Measurements from ENCODE around the gene IKZF5.

IKZF5 gene

DNA sequence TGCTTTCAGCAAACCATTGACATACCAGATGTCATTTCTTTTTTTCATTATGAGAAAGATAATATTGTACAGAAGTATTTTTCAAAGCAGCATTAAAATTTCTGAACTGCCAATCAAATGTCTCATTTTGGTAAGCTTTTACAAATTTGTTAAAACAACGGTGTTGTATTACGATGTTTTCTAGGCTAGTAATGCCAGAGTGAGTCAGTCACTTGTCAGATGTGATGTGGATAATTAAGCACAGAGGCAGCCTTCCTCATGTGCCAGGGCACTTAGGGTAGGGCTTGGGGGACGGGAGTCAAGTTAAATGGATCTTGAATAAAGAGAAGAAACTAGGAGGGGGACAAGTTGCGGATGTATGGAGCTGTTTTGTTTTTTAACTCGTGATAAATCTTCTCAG, 18.3 kb downstream of the IKZF5 start (continued):
- TF ChIP-seq, protein P1, sequence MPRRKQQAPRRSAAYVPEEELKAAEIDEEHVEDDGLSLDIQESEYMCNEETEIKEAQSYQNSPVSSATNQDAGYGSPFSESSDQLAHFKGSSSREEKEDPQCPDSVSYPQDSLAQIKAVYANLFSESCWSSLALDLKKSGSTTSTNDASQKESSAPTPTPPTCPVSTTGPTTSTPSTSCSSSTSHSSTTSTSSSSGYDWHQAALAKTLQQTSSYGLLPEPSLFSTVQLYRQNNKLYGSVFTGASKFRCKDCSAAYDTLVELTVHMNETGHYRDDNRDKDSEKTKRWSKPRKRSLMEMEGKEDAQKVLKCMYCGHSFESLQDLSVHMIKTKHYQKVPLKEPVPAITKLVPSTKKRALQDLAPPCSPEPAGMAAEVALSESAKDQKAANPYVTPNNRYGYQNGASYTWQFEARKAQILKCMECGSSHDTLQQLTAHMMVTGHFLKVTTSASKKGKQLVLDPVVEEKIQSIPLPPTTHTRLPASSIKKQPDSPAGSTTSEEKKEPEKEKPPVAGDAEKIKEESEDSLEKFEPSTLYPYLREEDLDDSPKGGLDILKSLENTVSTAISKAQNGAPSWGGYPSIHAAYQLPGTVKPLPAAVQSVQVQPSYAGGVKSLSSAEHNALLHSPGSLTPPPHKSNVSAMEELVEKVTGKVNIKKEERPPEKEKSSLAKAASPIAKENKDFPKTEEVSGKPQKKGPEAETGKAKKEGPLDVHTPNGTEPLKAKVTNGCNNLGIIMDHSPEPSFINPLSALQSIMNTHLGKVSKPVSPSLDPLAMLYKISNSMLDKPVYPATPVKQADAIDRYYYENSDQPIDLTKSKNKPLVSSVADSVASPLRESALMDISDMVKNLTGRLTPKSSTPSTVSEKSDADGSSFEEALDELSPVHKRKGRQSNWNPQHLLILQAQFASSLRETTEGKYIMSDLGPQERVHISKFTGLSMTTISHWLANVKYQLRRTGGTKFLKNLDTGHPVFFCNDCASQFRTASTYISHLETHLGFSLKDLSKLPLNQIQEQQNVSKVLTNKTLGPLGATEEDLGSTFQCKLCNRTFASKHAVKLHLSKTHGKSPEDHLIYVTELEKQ (tag by site-specific recombination; IDR thresholded peaks at IDR 0.05; ENCODE audit: borderline replicate concordance) = 0 out of 2 replicates have a peak, but pooled peaks have one; percentile 28
- TF ChIP-seq ZEB2 (tag by site-specific recombination; IDR thresholded peaks at IDR 0.05) = 0 out of 2 replicates have a peak, but pooled peaks have one; percentile 18

GRCh38 chr10:122988501-122988900, 20.1 kb downstream of the IKZF5 start:
- POLR2A ChIA-PET = no interaction called here
- Histone ChIP-seq H3K4me1 (ENCODE audit: control insufficient read depth, insufficient read depth, low read length) (no peaks in the 10 kb centered on the region), H3K36me3 (ENCODE audit: control insufficient read depth in 2 of 2, insufficient read depth in 1 of 2, low read length in 2 of 2) (peaks cover 14 to 48% of the 10 kb centered on the region in 2 experiments), H3K4me3 (ENCODE audit: low read depth, low read length) (no peak overlapping the region), H3K27ac (ENCODE audit: extremely low read depth, low read depth, low read length) (no peak overlapping the region), H3K9me3 (ENCODE audit: control insufficient read depth, insufficient read depth, low read depth, low read length) (no peaks in the 10 kb centered on the region)
- TF ChIP-seq ZNF747 (tag by site-specific recombination; IDR thresholded peaks at IDR 0.05) (no peak), ZNF133 (tag by site-specific recombination; IDR thresholded peaks at IDR 0.05) (no peak), ZNF341 (tag by site-specific recombination; IDR thresholded peaks at IDR 0.05; ENCODE audit: low read depth) (no peak), ZNF501 (tag by site-specific recombination; IDR thresholded peaks at IDR 0.05) (no peak), ZNF837 (tag by site-specific recombination; IDR thresholded peaks at IDR 0.05) (no peak), ZNF529 (tag by site-specific recombination; IDR thresholded peaks at IDR 0.05; ENCODE audit: insufficient replicate concordance) (no peak), ZXDB (tag by site-specific recombination; IDR thresholded peaks at IDR 0.05) (no peak), ZNF664 (tag by site-specific recombination; IDR thresholded peaks at IDR 0.05) (no peak), ZNF629 (tag by site-specific recombination; IDR thresholded peaks at IDR 0.05) (no peak), ZNF571 (tag by site-specific recombination; IDR thresholded peaks at IDR 0.05) (no peak), GLIS2 (tag by site-specific recombination; IDR thresholded peaks at IDR 0.05) (no peak), ZNF433 (tag by site-specific recombination; IDR thresholded peaks at IDR 0.05; ENCODE audit: low read depth) (no peak), ZNF777 (tag by site-specific recombination; IDR thresholded peaks at IDR 0.05; ENCODE audit: borderline replicate concordance) (no peak), ZNF548 (tag by site-specific recombination; IDR thresholded peaks at IDR 0.05) (no peak), ZNF530 (tag by site-specific recombination; IDR thresholded peaks at IDR 0.05; ENCODE audit: low read depth) (no peak), ZNF302 (tag by site-specific recombination; IDR thresholded peaks at IDR 0.05; ENCODE audit: low read depth) (no peak)
- TF ChIP-seq, protein P2, sequence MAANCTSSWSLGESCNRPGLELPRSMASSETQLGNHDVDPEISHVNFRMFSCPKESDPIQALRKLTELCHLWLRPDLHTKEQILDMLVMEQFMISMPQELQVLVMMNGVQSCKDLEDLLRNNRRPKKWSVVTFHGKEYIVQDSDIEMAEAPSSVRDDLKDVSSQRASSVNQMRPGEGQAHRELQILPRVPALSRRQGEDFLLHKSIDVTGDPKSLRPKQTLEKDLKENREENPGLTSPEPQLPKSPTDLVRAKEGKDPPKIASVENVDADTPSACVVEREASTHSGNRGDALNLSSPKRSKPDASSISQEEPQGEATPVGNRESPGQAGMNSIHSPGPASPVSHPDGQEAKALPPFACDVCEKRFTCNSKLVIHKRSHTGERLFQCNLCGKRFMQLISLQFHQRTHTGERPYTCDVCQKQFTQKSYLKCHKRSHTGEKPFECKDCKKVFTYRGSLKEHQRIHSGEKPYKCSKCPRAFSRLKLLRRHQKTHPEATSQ (tag by site-specific recombination; IDR thresholded peaks at IDR 0.05) = no peak
- CTCF ChIA-PET = no interaction called here

GRCh38 chr10:122986335-122986734, 22.3 kb downstream of the IKZF5 start:
- Histone ChIP-seq H3K27ac (ENCODE audit: extremely low read depth, low read depth, low read length) (no peak overlapping the region), H3K4me1 (ENCODE audit: control insufficient read depth, insufficient read depth, low read length) (no peaks in the 10 kb centered on the region), H3K4me3 (ENCODE audit: low read depth, low read length) (no peak overlapping the region), H3K36me3 (ENCODE audit: control insufficient read depth in 2 of 2, insufficient read depth in 1 of 2, low read length in 2 of 2) (peaks cover 4 to 38% of the 10 kb centered on the region in 2 experiments), H3K9me3 (ENCODE audit: control insufficient read depth, insufficient read depth, low read depth, low read length) (no peaks in the 10 kb centered on the region)
- ChIA-PET CTCF (interaction anchor here (0.7 kb wide), 1 partner anchor 263 kb away, joined by 3 read pairs; no protein-coding TSS in a partner anchor), POLR2A (no interaction called here)
- TF ChIP-seq ZNF37A (tag by site-specific recombination; IDR thresholded peaks at IDR 0.05) (no peak), HOXD13 (CRISPR knock-in tag; IDR thresholded peaks at IDR 0.05; ENCODE audit: borderline replicate concordance) (no peak), ZNF600 (tag by site-specific recombination; IDR thresholded peaks at IDR 0.05) (no peak), OSR2 (tag by site-specific recombination; IDR thresholded peaks at IDR 0.05) (no peak), ZBTB26 (tag by site-specific recombination; optimal IDR thresholded peaks at IDR 0.05) (no peak), ZNF202 (tag by site-specific recombination; IDR thresholded peaks at IDR 0.05; ENCODE audit: borderline replicate concordance) (no peak), ZNF394 (tag by site-specific recombination; IDR thresholded peaks at IDR 0.05; ENCODE audit: borderline replicate concordance) (no peak), ZNF585B (tag by site-specific recombination; IDR thresholded peaks at IDR 0.05) (no peak)

All from HEK293 (cell line).